Testis (tissue), 3 donors: ENCODE data around the gene ELOVL3. TPM values are rescaled to one million over a fixed set of nuclear protein-coding genes. Genes with fewer than 3 reads are reported as not detected.

Experiments
- DNase-seq: peaks from one replicate; pipeline ENCODE4 v3.0.0-alpha.2; 2019
- H3K27ac ChIP-seq, 2 donors: fragments of 200-600 bp; sonication (generic); one replicate each; pipeline ENCODE4 v1.5.1; 2019
- H3K27me3 ChIP-seq: fragments of 200-600 bp; sonication (generic); one replicate; pipeline ENCODE4 v1.5.1; 2019
- H3K36me3 ChIP-seq: fragments of 200-600 bp; sonication (generic); one replicate; pipeline ENCODE4 v1.5.1; 2017; ENCODE audit warnings: low read depth; ENCODE audit errors: missing control alignments
- H3K4me1 ChIP-seq: fragments of 200-600 bp; sonication (generic); one replicate; pipeline ENCODE4 v1.5.1; 2019
- H3K4me3 ChIP-seq, 2 donors: fragments of 200-600 bp; sonication (generic); one replicate each; pipeline ENCODE4 v1.5.1; 2017 to 2019
- H3K9me3 ChIP-seq: fragments of 200-600 bp; sonication (generic); one replicate; pipeline ENCODE4 v1.5.1; 2017
- CTCF ChIP-seq, 3 experiments: fragments of 450-650 bp in 2 of 3; fragments of 200-600 bp in 1 of 3; sonication (generic) in 1 of 3; IDR thresholded peaks; one replicate each; pipeline ENCODE4 v1.5.1; 2016 to 2019; ENCODE audit warnings: antibody characterized with exemption in 3 of 3, mild to moderate bottlenecking in 2 of 3, moderate library complexity in 1 of 3
- POLR2A ChIP-seq: fragments of 450-650 bp; IDR thresholded peaks from one replicate; pipeline ENCODE4 v1.6.1; 2017; ENCODE audit warnings: antibody characterized with exemption, mild to moderate bottlenecking, moderate library complexity
- WGBS, 2 donors: methylation state at CpG; one replicate each; pipeline ENCODE4 v1.1.5; 2018; 5-methylcytosine and 5-hydroxymethylcytosine counted together
- intact Hi-C: fragments of 100-400 bp; cut with DNase I; formaldehyde crosslinking; loops from one replicate; pipeline ENCODE4 v1.15.1; 2023; ENCODE audit warnings: low total_unique reads
- polyA plus RNA-seq: library from polyadenylated mRNA; stranded (reverse); fragments of 350-450 nt; fragmentation: Illumina TruSeq; extraction: RNeasy Lipid Tissue Mini Kit (QIAGEN cat#74804); gene quantifications from one replicate; pipeline ENCODE4 v1.2.3, GENCODE V29; 2014; ENCODE audit warnings: low read depth, low replicate concordance; ENCODE audit not compliant: insufficient read depth
- total RNA-seq, 2 donors: library from RNA; depleted of rRNA; stranded (reverse); fragments of >200 nt; gene quantifications; one replicate each; pipeline ENCODE4 v1.2.3, GENCODE V29; 2016

The ELOVL3 gene
- total and polyA plus RNA-seq, 3 donors from 2014 or later: 1.5 to 5.0 (median 2.8) TPM

GRCh38 chr10:102275343-102275742, 49.2 kb downstream of the ELOVL3 start:
- Histone ChIP-seq H3K9me3 (no peaks in the 10 kb centered on the region), H3K27me3 (no peaks in the 10 kb centered on the region), H3K4me3 (no peak overlapping the region), H3K36me3 (no peaks in the 10 kb centered on the region), H3K27ac (no peak overlapping the region), H3K4me1 (no peaks in the 10 kb centered on the region)
- WGBS, 2 donors: 76 to 77% methylated on average over 2 of the region's 2 CpGs
- no peak for DNase-seq
- TF ChIP-seq CTCF (IDR thresholded peaks at IDR 0.05): no peak
- TF ChIP-seq POLR2A: no peak
- intact Hi-C loops: no loop called here

- Histone ChIP-seq H3K4me3 (no peak overlapping the region), H3K4me1 (peaks cover 8% of the 10 kb centered on the region), H3K27ac (no peak overlapping the region), H3K9me3 (no peaks in the 10 kb centered on the region), H3K27me3 (no peaks in the 10 kb centered on the region), H3K36me3 (no peaks in the 10 kb centered on the region)
- DNase-seq: no peak
- TF ChIP-seq POLR2A: no peak
- TF ChIP-seq CTCF (IDR thresholded peaks at IDR 0.05): no peak
- intact Hi-C loops: no loop called here
Measured at GRCh38 chr10:102279104-102279503, 53.0 kb downstream of the ELOVL3 start.

Other genes starting within 250 kb of the ELOVL3 start
- gene ARMH3, start 170.1 kb upstream of the ELOVL3 start, total RNA-seq: 10 to 100 TPM; 21.6 to 23.7 TPM
- 20.2 TPM for gene ARMH3, start 170.1 kb upstream of the ELOVL3 start, polyA plus RNA-seq
- 10 to 100 TPM; 19.6 to 23.2 TPM for gene HPS6, start 160.9 kb upstream of the ELOVL3 start, total RNA-seq
- 9.7 TPM for gene HPS6, start 160.9 kb upstream of the ELOVL3 start, polyA plus RNA-seq
- gene LDB1, start 105.9 kb upstream of the ELOVL3 start, total RNA-seq: 10 to 100 TPM; 80.0 to 90.5 TPM
- gene LDB1, start 105.9 kb upstream of the ELOVL3 start, polyA plus RNA-seq: 64.2 TPM
- gene PPRC1, start 93.3 kb upstream of the ELOVL3 start, total RNA-seq: 10 to 100 TPM; 38.7 to 49.1 TPM
- gene PPRC1, start 93.3 kb upstream of the ELOVL3 start, polyA plus RNA-seq: 27.0 TPM
- gene NOLC1, start 73.9 kb upstream of the ELOVL3 start, total RNA-seq: 10 to 100 TPM; 53.7 to 63.8 TPM
- gene NOLC1, start 73.9 kb upstream of the ELOVL3 start, polyA plus RNA-seq: 46.6 TPM
- under 1 TPM; 0.55 to 0.74 TPM for gene PITX3, start 15.2 kb downstream of the ELOVL3 start, total RNA-seq
- 0.69 TPM for gene PITX3, start 15.2 kb downstream of the ELOVL3 start, polyA plus RNA-seq
- 10 to 100 TPM; 58.2 to 72.1 TPM for gene GBF1, start 19.2 kb downstream of the ELOVL3 start, total RNA-seq
- 76.4 TPM for gene GBF1, start 19.2 kb downstream of the ELOVL3 start, polyA plus RNA-seq
- gene NFKB2, start 169.4 kb downstream of the ELOVL3 start, total RNA-seq: 10 to 100 TPM; 25.2 to 42.7 TPM
- gene NFKB2, start 169.4 kb downstream of the ELOVL3 start, polyA plus RNA-seq: 18.4 TPM
- 10 to 100 TPM; 22.0 to 22.7 TPM for gene PSD, start 192.5 kb downstream of the ELOVL3 start, total RNA-seq
- gene PSD, start 192.5 kb downstream of the ELOVL3 start, polyA plus RNA-seq: 17.7 TPM
- gene FBXL15, start 194.5 kb downstream of the ELOVL3 start, total RNA-seq: 10 to 100 TPM; 28.9 to 32.2 TPM
- gene FBXL15, start 194.5 kb downstream of the ELOVL3 start, polyA plus RNA-seq: 9.2 TPM
- gene CUEDC2, start 206.3 kb downstream of the ELOVL3 start, total RNA-seq: 10 to 100 TPM; 49.0 to 70.5 TPM
- gene CUEDC2, start 206.3 kb downstream of the ELOVL3 start, polyA plus RNA-seq: 76.0 TPM
- 1 to 10 TPM in 1 of 2 donors, under 1 TPM in 1; 0.55 to 1.3 TPM for gene C10orf95, start 225.2 kb downstream of the ELOVL3 start, total RNA-seq
- 0.29 TPM for gene C10orf95, start 225.2 kb downstream of the ELOVL3 start, polyA plus RNA-seq